ENCODE results near the gene ZBTB46. TPM values are rescaled to one million over a fixed set of nuclear protein-coding genes. Genes with fewer than 3 reads are reported as not detected.

Gene ZBTB46
- total and polyA plus RNA-seq, 2 donors, result 3.7 to 5.8 TPM

DNA sequence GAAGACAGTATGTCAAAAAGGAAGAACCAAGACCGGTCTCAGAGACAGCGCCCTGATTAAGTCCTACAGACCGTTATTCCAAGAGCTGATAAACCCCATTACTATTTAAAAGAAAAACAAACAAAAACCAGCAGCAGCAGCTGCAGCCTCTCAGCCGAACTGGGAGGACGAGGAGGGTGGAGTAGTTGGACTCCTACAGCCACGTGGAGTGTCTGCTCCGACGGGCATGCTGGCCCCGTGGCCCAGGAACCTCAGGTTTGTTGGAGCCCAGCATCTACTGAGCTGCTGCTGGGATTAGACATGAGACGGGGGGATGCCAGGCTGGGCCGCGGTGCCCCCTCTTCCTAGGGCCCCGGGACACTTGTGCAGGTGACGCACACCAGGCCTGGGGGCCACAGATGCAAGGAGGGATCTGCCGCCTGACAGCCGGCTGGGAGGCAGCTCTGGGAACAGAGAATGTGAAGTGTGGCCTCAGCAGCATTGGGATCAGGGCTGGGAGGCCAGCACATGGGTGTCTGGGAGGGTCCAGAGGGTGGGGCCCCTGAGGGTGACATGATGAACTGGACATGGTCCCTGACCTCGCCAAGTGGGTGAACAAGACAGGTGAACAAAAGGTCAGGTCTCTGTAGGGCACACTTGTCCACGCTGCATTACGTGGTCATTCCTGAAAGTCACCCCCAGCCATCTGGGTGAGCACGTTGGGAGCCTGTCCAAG, 2.9 kb upstream of the ZBTB46 start:
- peaks cover 3 to 16% of the 10 kb centered on the region in 2 donors for H3K4me1 ChIP-seq (ENCODE audit: control insufficient read depth in 2 of 2, insufficient read depth in 2 of 2, low read length in 2 of 2)
- DNase-seq (ENCODE audit: low read depth in 6 of 9, low spot score in 9 of 9), result no peak
- no peak overlapping the region for H3K4me3 ChIP-seq (ENCODE audit: low read length in 2 of 2)
- H3K27ac ChIP-seq (ENCODE audit: low read depth in 1 of 2, low read length in 1 of 2), result no peak overlapping the region
- H3K9me3 ChIP-seq (ENCODE audit: control insufficient read depth in 2 of 2, insufficient read depth in 1 of 2, low read length in 1 of 2), result no peaks in the 10 kb centered on the region
- WGBS, result 97% methylated on average over 20 of the region's 20 CpGs
- no peaks in the 10 kb centered on the region for H3K36me3 ChIP-seq (ENCODE audit: control insufficient read depth in 2 of 2, insufficient read depth in 2 of 2, low read length in 1 of 2)
- H3K27me3 ChIP-seq (ENCODE audit: control insufficient read depth in 2 of 2, insufficient read depth in 1 of 2, low read length in 1 of 2), result peaks cover 38 to 76% of the 10 kb centered on the region in 2 donors

DNA sequence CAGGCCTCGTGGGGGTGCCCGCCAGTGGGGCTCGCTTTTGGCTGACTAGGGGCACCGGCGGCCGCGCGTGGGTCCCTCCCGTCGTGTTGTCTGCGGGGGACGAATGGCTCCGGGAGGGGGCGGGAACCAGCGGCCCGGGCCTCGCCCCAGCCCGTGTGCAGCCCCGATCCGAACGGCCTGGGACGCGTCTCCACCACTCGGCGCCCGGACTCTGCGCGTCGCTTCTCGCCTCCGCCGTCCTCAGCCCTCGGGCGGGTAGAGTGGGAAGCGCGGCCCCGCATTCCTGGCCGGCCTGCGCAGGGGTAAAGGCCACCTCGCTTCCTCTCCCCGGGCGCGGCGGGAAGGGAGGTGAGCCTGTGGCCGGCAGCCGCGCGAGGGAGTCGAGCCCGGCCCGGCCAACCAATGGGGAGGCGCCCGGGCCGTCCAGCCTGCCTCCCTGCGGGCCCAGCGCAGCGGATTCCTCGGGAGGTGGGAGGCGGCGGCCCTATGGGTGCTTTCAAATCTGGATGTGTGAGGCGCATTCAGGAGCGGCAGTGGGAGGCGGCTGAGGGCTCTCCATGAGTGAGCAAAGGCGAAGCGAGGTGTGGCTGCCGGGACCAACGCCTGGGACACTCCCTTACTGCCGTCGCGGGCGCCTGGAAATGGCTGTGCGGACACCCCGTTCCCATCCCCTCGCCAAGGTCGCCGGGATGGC, 1.1 kb upstream of the ZBTB46 start:
- H3K4me3 ChIP-seq (ENCODE audit: low read length in 2 of 2), result no peak overlapping the region
- WGBS, result 27% methylated on average over 76 of the region's 76 CpGs
- no peak for DNase-seq (ENCODE audit: low read depth in 6 of 9, low spot score in 9 of 9)
- no peaks in the 10 kb centered on the region for H3K36me3 ChIP-seq (ENCODE audit: control insufficient read depth in 2 of 2, insufficient read depth in 2 of 2, low read length in 1 of 2)
- no peaks in the 10 kb centered on the region for H3K9me3 ChIP-seq (ENCODE audit: control insufficient read depth in 2 of 2, insufficient read depth in 1 of 2, low read length in 1 of 2)
- peaks cover 3 to 6% of the 10 kb centered on the region in 2 donors for H3K4me1 ChIP-seq (ENCODE audit: control insufficient read depth in 2 of 2, insufficient read depth in 2 of 2, low read length in 2 of 2)
- peaks cover 45 to 79% of the 10 kb centered on the region in 2 donors for H3K27me3 ChIP-seq (ENCODE audit: control insufficient read depth in 2 of 2, insufficient read depth in 1 of 2, low read length in 1 of 2)
- H3K27ac ChIP-seq (ENCODE audit: low read depth in 1 of 2, low read length in 1 of 2), result peak overlapping the region in 1 of 2 donors; percentile 49

DNA sequence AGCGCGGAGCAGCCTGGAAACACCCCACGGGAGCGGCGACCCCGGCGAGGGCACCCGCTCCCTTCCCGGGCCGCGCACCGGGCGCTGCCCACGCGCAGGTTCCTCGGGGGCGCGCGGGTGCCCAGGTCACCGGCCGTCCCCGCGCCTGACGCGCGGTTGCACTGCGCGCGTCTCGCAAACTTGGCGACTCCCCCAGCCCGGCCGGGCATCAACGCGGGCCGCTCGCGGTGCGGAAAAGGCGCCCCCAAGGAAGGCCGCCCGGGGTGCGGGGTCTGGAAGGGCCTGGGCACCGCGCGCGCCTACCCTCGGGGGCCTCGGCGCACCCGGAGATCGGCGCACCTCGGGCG, 555 bp upstream of the ZBTB46 start:
- DNase-seq (ENCODE audit: low read depth in 6 of 9, low spot score in 9 of 9), result no peak
- H3K9me3 ChIP-seq (ENCODE audit: control insufficient read depth in 2 of 2, insufficient read depth in 1 of 2, low read length in 1 of 2), result no peaks in the 10 kb centered on the region
- H3K27me3 ChIP-seq (ENCODE audit: control insufficient read depth in 2 of 2, insufficient read depth in 1 of 2, low read length in 1 of 2), result peaks cover 48 to 79% of the 10 kb centered on the region in 2 donors
- peaks cover 3 to 6% of the 10 kb centered on the region in 2 donors for H3K4me1 ChIP-seq (ENCODE audit: control insufficient read depth in 2 of 2, insufficient read depth in 2 of 2, low read length in 2 of 2)
- no peaks in the 10 kb centered on the region for H3K36me3 ChIP-seq (ENCODE audit: control insufficient read depth in 2 of 2, insufficient read depth in 2 of 2, low read length in 1 of 2)
- 2% methylated on average over 55 of the region's 55 CpGs for WGBS
- H3K27ac ChIP-seq (ENCODE audit: low read depth in 1 of 2, low read length in 1 of 2), result no peak overlapping the region
- H3K4me3 ChIP-seq (ENCODE audit: low read length in 2 of 2), result peak overlapping the region in 1 of 2 donors; percentile 60

DNA sequence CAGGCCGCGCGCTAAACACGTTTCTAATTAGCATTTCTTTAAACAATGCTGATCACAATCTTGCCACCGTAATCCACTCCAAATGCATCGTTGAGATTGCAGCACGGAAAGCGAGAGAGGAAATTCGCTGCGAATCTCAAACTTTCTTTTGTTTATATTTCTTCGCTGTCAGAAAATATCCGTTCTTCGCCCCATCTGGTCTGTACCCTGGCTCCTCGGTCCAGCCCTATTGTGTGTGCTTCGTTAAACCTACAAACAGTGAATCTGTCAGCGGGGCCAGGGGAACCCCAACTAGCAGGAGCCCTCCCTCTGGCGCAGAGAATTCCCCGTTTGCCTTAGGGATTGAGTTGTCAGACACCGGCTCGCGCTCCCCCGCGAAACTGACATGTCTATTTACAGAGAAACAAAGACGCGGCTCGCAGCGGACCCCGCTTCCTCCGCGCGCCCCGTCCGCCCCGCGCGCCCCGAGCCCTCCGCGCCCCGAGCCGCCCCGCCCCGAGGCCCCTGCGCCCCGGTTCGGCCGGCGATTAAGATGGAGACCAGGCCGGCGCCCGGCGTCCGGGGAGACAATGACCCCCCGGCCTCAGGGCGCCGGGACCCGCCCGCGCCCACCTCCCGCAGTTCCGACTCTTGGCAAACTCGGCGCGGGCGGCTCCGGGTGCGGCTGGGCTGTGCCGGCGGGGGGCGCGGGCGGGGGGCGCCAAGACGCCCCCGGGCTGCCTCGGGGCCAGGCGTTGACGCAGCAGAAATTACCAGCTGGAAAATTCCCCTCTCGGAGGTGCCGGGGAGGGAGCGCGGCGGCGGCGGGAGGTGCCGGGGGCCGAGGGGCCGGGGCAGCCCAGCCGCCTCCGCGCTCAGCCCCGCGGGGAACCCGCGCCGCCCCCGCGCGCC, 874 bp downstream of the ZBTB46 start:
- H3K27ac ChIP-seq (ENCODE audit: low read depth in 1 of 2, low read length in 1 of 2), result peak overlapping the region in 1 of 2 donors; percentile 61
- no peaks in the 10 kb centered on the region for H3K36me3 ChIP-seq (ENCODE audit: control insufficient read depth in 2 of 2, insufficient read depth in 2 of 2, low read length in 1 of 2)
- no peaks in the 10 kb centered on the region for H3K9me3 ChIP-seq (ENCODE audit: control insufficient read depth in 2 of 2, insufficient read depth in 1 of 2, low read length in 1 of 2)
- DNase-seq (ENCODE audit: low read depth in 6 of 9, low spot score in 9 of 9), result peak in 1 of 9 donors; percentile 14
- WGBS, result 1% methylated on average over 99 of the region's 99 CpGs
- H3K4me1 ChIP-seq (ENCODE audit: control insufficient read depth in 2 of 2, insufficient read depth in 2 of 2, low read length in 2 of 2), result peaks cover 3 to 6% of the 10 kb centered on the region in 2 donors
- peak overlapping the region; percentile 25 to 60 for H3K4me3 ChIP-seq (ENCODE audit: low read length in 2 of 2)
- H3K27me3 ChIP-seq (ENCODE audit: control insufficient read depth in 2 of 2, insufficient read depth in 1 of 2, low read length in 1 of 2), result peaks cover 51 to 85% of the 10 kb centered on the region in 2 donors

DNA sequence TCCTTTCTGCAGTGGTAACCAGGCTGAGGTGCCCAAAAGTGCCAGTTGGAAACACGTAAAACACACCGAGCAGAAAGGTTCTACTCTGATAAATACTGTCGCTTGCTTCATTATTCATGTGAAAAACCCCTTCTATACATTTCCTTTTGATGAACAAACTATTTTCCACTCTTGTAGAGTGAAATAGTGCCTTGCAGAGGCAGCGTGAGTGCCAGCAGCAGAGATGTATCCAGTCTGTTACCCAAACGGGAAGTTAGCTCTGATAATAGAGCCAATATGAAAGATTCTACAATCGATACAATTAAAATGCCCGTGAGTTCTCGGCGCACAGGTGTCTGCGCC, 1.5 kb downstream of the ZBTB46 start:
- Histone ChIP-seq H3K9me3 (ENCODE audit: control insufficient read depth in 2 of 2, insufficient read depth in 1 of 2, low read length in 1 of 2) (no peaks in the 10 kb centered on the region), H3K27me3 (ENCODE audit: control insufficient read depth in 2 of 2, insufficient read depth in 1 of 2, low read length in 1 of 2) (peaks cover 51 to 79% of the 10 kb centered on the region in 2 donors), H3K4me3 (ENCODE audit: low read length in 2 of 2) (peak overlapping the region in 1 of 2 donors; percentile 25), H3K27ac (ENCODE audit: low read depth in 1 of 2, low read length in 1 of 2) (no peak overlapping the region), H3K36me3 (ENCODE audit: control insufficient read depth in 2 of 2, insufficient read depth in 2 of 2, low read length in 1 of 2) (no peaks in the 10 kb centered on the region), H3K4me1 (ENCODE audit: control insufficient read depth in 2 of 2, insufficient read depth in 2 of 2, low read length in 2 of 2) (peaks cover 3 to 6% of the 10 kb centered on the region in 2 donors)
- 10% methylated on average over 10 of the region's 10 CpGs for WGBS
- no peak for DNase-seq (ENCODE audit: low read depth in 6 of 9, low spot score in 9 of 9)

DNA sequence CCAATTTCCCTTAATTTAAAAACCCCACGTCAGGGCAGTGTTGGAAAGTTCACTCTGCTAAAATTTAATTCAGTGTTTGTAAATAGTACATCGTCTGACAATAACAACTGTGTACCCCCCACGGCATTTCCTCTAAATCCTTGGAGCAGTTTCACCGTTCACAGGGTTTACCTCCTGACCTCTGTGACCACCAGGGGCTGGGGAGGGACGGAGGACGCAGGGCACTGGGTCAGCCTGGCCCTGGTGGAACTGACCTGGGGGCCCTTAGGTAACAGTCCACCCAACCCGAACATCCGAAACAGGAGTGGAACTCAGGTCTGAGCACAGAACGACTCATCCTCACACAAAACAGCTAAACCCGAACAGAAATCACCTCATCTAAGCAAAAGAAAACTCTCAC, 2.1 kb downstream of the ZBTB46 start:
- Histone ChIP-seq H3K4me1 (ENCODE audit: control insufficient read depth in 2 of 2, insufficient read depth in 2 of 2, low read length in 2 of 2) (peaks cover 3 to 6% of the 10 kb centered on the region in 2 donors), H3K36me3 (ENCODE audit: control insufficient read depth in 2 of 2, insufficient read depth in 2 of 2, low read length in 1 of 2) (no peaks in the 10 kb centered on the region), H3K27me3 (ENCODE audit: control insufficient read depth in 2 of 2, insufficient read depth in 1 of 2, low read length in 1 of 2) (peaks cover 53 to 74% of the 10 kb centered on the region in 2 donors), H3K4me3 (ENCODE audit: low read length in 2 of 2) (no peak overlapping the region), H3K9me3 (ENCODE audit: control insufficient read depth in 2 of 2, insufficient read depth in 1 of 2, low read length in 1 of 2) (no peaks in the 10 kb centered on the region), H3K27ac (ENCODE audit: low read depth in 1 of 2, low read length in 1 of 2) (no peak overlapping the region)
- WGBS, result 96% methylated on average over 10 of the region's 10 CpGs
- no peak for DNase-seq (ENCODE audit: low read depth in 6 of 9, low spot score in 9 of 9)

DNA sequence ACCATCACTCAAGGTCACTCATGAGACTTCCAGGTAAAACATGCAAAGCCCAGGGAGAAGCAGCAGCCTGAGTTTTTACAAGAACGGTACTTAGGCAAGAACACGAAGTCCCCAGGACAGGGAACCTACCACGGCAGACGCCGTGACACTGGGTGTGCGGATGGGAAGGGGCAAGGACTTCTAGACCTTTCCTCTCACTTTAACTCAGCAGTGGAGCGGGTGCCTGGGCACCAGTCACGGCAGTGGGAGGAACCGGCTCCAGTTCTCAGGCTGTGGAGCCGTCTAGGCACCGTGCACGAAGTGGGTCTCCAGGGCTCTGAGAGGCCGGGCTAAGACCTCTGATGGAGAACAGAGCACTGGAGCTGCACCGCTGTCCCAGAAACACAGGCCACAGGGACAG, 2.5 kb downstream of the ZBTB46 start:
- Histone ChIP-seq H3K9me3 (ENCODE audit: control insufficient read depth in 2 of 2, insufficient read depth in 1 of 2, low read length in 1 of 2) (no peaks in the 10 kb centered on the region), H3K36me3 (ENCODE audit: control insufficient read depth in 2 of 2, insufficient read depth in 2 of 2, low read length in 1 of 2) (no peaks in the 10 kb centered on the region), H3K4me1 (ENCODE audit: control insufficient read depth in 2 of 2, insufficient read depth in 2 of 2, low read length in 2 of 2) (peaks cover 3 to 6% of the 10 kb centered on the region in 2 donors), H3K27ac (ENCODE audit: low read depth in 1 of 2, low read length in 1 of 2) (no peak overlapping the region), H3K27me3 (ENCODE audit: control insufficient read depth in 2 of 2, insufficient read depth in 1 of 2, low read length in 1 of 2) (peaks cover 50 to 72% of the 10 kb centered on the region in 2 donors), H3K4me3 (ENCODE audit: low read length in 2 of 2) (no peak overlapping the region)
- WGBS, result 93% methylated on average over 14 of the region's 14 CpGs
- DNase-seq (ENCODE audit: low read depth in 6 of 9, low spot score in 9 of 9), result no peak

DNA sequence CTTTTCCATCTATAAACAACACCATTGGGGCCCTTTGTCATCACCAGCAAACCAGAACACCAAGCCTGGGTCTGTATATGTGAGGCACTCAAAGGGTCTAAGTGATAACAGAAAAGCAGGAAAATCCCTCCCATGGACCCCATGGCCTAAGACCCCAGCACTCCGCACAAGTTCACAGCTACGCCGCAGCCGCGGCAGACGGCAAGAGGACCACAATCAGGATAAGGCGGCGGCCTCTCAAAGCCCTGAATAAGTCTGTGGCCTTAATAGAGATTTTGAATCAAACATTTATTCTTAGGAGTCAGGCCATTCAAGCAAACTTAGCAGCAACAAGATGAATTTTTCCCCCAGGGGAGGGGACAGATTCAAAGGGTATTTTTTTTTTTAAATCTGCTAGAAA, 2.9 kb downstream of the ZBTB46 start:
- H3K27ac ChIP-seq (ENCODE audit: low read depth in 1 of 2, low read length in 1 of 2), result no peak overlapping the region
- H3K9me3 ChIP-seq (ENCODE audit: control insufficient read depth in 2 of 2, insufficient read depth in 1 of 2, low read length in 1 of 2), result no peaks in the 10 kb centered on the region
- DNase-seq (ENCODE audit: low read depth in 6 of 9, low spot score in 9 of 9), result no peak
- WGBS, result 97% methylated on average over 8 of the region's 8 CpGs
- H3K36me3 ChIP-seq (ENCODE audit: control insufficient read depth in 2 of 2, insufficient read depth in 2 of 2, low read length in 1 of 2), result no peaks in the 10 kb centered on the region
- H3K27me3 ChIP-seq (ENCODE audit: control insufficient read depth in 2 of 2, insufficient read depth in 1 of 2, low read length in 1 of 2), result peaks cover 49 to 69% of the 10 kb centered on the region in 2 donors
- no peak overlapping the region for H3K4me3 ChIP-seq (ENCODE audit: low read length in 2 of 2)
- H3K4me1 ChIP-seq (ENCODE audit: control insufficient read depth in 2 of 2, insufficient read depth in 2 of 2, low read length in 2 of 2), result peaks cover 3 to 6% of the 10 kb centered on the region in 2 donors

DNA sequence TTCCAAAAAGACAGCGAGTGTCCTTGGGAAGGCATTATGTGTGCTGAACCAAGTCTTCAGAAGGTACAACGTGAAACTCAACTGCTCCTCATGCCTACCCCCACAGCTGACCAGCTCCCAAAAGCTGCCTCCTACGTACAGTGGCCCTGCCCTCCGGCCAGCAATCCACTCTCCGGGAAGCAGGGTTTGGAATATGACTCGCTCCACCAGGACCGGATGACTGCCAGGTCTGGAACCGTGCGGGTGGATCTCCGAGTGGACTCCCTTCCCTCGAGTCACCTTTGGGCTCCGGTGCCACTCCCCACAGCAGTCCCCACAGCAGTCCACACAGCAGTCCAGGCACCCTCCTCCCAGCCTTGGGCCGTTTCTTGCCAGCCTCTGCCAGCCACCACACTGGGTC, 4.3 kb downstream of the ZBTB46 start:
- no peak for DNase-seq (ENCODE audit: low read depth in 6 of 9, low spot score in 9 of 9)
- H3K36me3 ChIP-seq (ENCODE audit: control insufficient read depth in 2 of 2, insufficient read depth in 2 of 2, low read length in 1 of 2), result no peaks in the 10 kb centered on the region
- H3K4me1 ChIP-seq (ENCODE audit: control insufficient read depth in 2 of 2, insufficient read depth in 2 of 2, low read length in 2 of 2), result peaks cover 3 to 6% of the 10 kb centered on the region in 2 donors
- no peak overlapping the region for H3K4me3 ChIP-seq (ENCODE audit: low read length in 2 of 2)
- H3K27ac ChIP-seq (ENCODE audit: low read depth in 1 of 2, low read length in 1 of 2), result no peak overlapping the region
- WGBS, result 91% methylated on average over 13 of the region's 13 CpGs
- H3K27me3 ChIP-seq (ENCODE audit: control insufficient read depth in 2 of 2, insufficient read depth in 1 of 2, low read length in 1 of 2), result peaks cover 35 to 69% of the 10 kb centered on the region in 2 donors
- H3K9me3 ChIP-seq (ENCODE audit: control insufficient read depth in 2 of 2, insufficient read depth in 1 of 2, low read length in 1 of 2), result peaks cover 0 to 1% of the 10 kb centered on the region in 2 donors
